Parathyroid adenoma (tissue), 2 donors: Measurements from ENCODE around the gene RABL6.

Source experiments
- H2AFZ ChIP-seq: fragments of 300-600 bp; sonication (generic); one replicate; pipeline ENCODE4 v1.7.0; 2017; ENCODE audit warnings: antibody characterized with exemption, mild to moderate bottlenecking
- H3K27ac ChIP-seq: fragments of 300-600 bp; sonication (generic); one replicate; pipeline ENCODE4 v1.7.0; 2017
- H3K27me3 ChIP-seq: fragments of 300-600 bp; sonication (generic); one replicate; pipeline ENCODE4 v1.7.0; 2017; ENCODE audit warnings: low read length; ENCODE audit not compliant: control insufficient read depth, insufficient read depth
- H3K36me3 ChIP-seq: fragments of 300-600 bp; sonication (generic); one replicate; pipeline ENCODE4 v1.7.0; 2017; ENCODE audit warnings: low read length; ENCODE audit not compliant: control insufficient read depth, insufficient read depth
- H3K4me1 ChIP-seq: fragments of 300-600 bp; sonication (generic); one replicate; pipeline ENCODE4 v1.7.0; 2017; ENCODE audit warnings: control low read depth
- H3K4me2 ChIP-seq: fragments of 300-600 bp; sonication (generic); one replicate; pipeline ENCODE4 v1.7.0; 2017; ENCODE audit warnings: low read length
- H3K4me3 ChIP-seq: fragments of 300-600 bp; sonication (generic); one replicate; pipeline ENCODE4 v1.7.0; 2017; ENCODE audit warnings: low read depth, low read length
- H3K79me2 ChIP-seq: fragments of 300-600 bp; sonication (generic); one replicate; pipeline ENCODE4 v1.7.0; 2017; ENCODE audit warnings: control low read depth
- H3K9ac ChIP-seq: fragments of 300-600 bp; sonication (generic); one replicate; pipeline ENCODE4 v1.7.0; 2017; ENCODE audit warnings: mild to moderate bottlenecking
- H3K9me3 ChIP-seq: fragments of 300-600 bp; sonication (generic); one replicate; pipeline ENCODE4 v1.7.0; 2017; ENCODE audit warnings: low read length; ENCODE audit not compliant: control insufficient read depth
- CTCF ChIP-seq: fragments of 300-600 bp; sonication (generic); IDR thresholded peaks from one replicate; pipeline ENCODE4 v1.7.0; 2017; ENCODE audit warnings: antibody characterized with exemption, mild to moderate bottlenecking
- donor health status: primary hyperparathyroidism.

RABL6 gene

GRCh38 chr9:136860933-136861873, 53.5 kb downstream of the RABL6 start:
- Histone ChIP-seq H3K4me2 (no peak overlapping the region), H3K27me3 (no peaks in the 10 kb centered on the region), H3K9me3 (no peaks in the 10 kb centered on the region), H3K79me2 (peaks cover 4% of the 10 kb centered on the region), H3K36me3 (no peaks in the 10 kb centered on the region), H3K4me1 (no peaks in the 10 kb centered on the region), H2AFZ (no peak overlapping the region), H3K9ac (no peak overlapping the region), H3K4me3 (no peak overlapping the region), H3K27ac (no peak overlapping the region)
- TF ChIP-seq CTCF: no peak

GRCh38 chr9:136861874-136862457, 54.2 kb downstream of the RABL6 start:
- no peak for TF ChIP-seq CTCF
- Histone ChIP-seq H3K9ac (no peak overlapping the region), H3K27me3 (no peaks in the 10 kb centered on the region), H3K4me1 (no peaks in the 10 kb centered on the region), H2AFZ (no peak overlapping the region), H3K79me2 (peaks cover 4% of the 10 kb centered on the region), H3K27ac (no peak overlapping the region), H3K4me3 (no peak overlapping the region), H3K36me3 (no peaks in the 10 kb centered on the region), H3K9me3 (no peaks in the 10 kb centered on the region), H3K4me2 (no peak overlapping the region)

- H3K79me2 ChIP-seq: peaks cover 4% of the 10 kb centered on the region
- no peaks in the 10 kb centered on the region for H3K4me1 ChIP-seq
- no peaks in the 10 kb centered on the region for H3K27me3 ChIP-seq
- H3K36me3 ChIP-seq: no peaks in the 10 kb centered on the region
- no peaks in the 10 kb centered on the region for H3K9me3 ChIP-seq
- H3K27ac ChIP-seq: no peak overlapping the region
- TF ChIP-seq CTCF: no peak
- H3K4me3 ChIP-seq: no peak overlapping the region
- H2AFZ ChIP-seq: no peak overlapping the region
- H3K9ac ChIP-seq: no peak overlapping the region
- no peak overlapping the region for H3K4me2 ChIP-seq
These were observed 55.3 kb downstream of the RABL6 start for GRCh38 chr9:136862849-136863622.

- no peaks in the 10 kb centered on the region for H3K9me3 ChIP-seq
- H2AFZ ChIP-seq: no peak overlapping the region
- no peak overlapping the region for H3K4me2 ChIP-seq
- H3K4me1 ChIP-seq: no peaks in the 10 kb centered on the region
- H3K27ac ChIP-seq: no peak overlapping the region
- no peak overlapping the region for H3K4me3 ChIP-seq
- H3K36me3 ChIP-seq: no peaks in the 10 kb centered on the region
- H3K79me2 ChIP-seq: peaks cover 4% of the 10 kb centered on the region
- no peaks in the 10 kb centered on the region for H3K27me3 ChIP-seq
- H3K9ac ChIP-seq: no peak overlapping the region
- TF ChIP-seq CTCF: no peak
These were observed 56.0 kb downstream of the RABL6 start for GRCh38 chr9:136863623-136864273.
